HG02852 (cell line): ENCODE data around the gene BHLHE40.
A peak's percentile ranks its signal among the peaks of the same experiment; 100 is the strongest.

Experiments
- ATAC-seq: cut with Tn5 transposase; IDR thresholded peaks from one replicate; pipeline ENCODE4 v1.9.1; 2021; ENCODE audit warnings: mild to moderate bottlenecking, moderate library complexity; ENCODE audit not compliant: unreplicated experiment

BHLHE40 gene

GRCh38 chr3:4982773-4983738, 3.8 kb downstream of the BHLHE40 start:
- ATAC-seq: no peak

GRCh38 chr3:4983739-4984510, 4.7 kb downstream of the BHLHE40 start:
- ATAC-seq: peak; percentile 55

GRCh38 chr3:4984511-4984864, 5.3 kb downstream of the BHLHE40 start:
- ATAC-seq: no peak

GRCh38 chr3:4985330-4986174, 6.3 kb downstream of the BHLHE40 start:
- no peak for ATAC-seq

GRCh38 chr3:4986175-4986781, 7.0 kb downstream of the BHLHE40 start:
- peak; percentile 27 for ATAC-seq

- ATAC-seq: peak; percentile 50
Observed at GRCh38 chr3:4986782-4987537, 7.7 kb downstream of the BHLHE40 start.

GRCh38 chr3:4987538-4988296, 8.5 kb downstream of the BHLHE40 start:
- no peak for ATAC-seq

- ATAC-seq: no peak
Observed at GRCh38 chr3:4988983-4989834, 10.0 kb downstream of the BHLHE40 start.

- no peak for ATAC-seq
Observed at GRCh38 chr3:4990069-4990468, 10.8 kb downstream of the BHLHE40 start.

GRCh38 chr3:4992118-4992517, 12.9 kb downstream of the BHLHE40 start:
- no peak for ATAC-seq

- no peak for ATAC-seq
Observed at GRCh38 chr3:4993276-4994143, 14.3 kb downstream of the BHLHE40 start.

- ATAC-seq: no peak
Observed at GRCh38 chr3:4994144-4994730, 15.0 kb downstream of the BHLHE40 start.

- ATAC-seq: peak; percentile 76
Observed at GRCh38 chr3:4994823-4995499, 15.7 kb downstream of the BHLHE40 start.

GRCh38 chr3:4995500-4996053, 16.3 kb downstream of the BHLHE40 start:
- ATAC-seq: no peak

GRCh38 chr3:4996223-4996765, 17.1 kb downstream of the BHLHE40 start:
- ATAC-seq: no peak
